Loucy (cell line): ENCODE results near the gene IFNLR1.

Experiments used
- H2AFZ ChIP-seq: fragments of 200-600 bp; sonication (generic); 2 replicates; pipeline ENCODE4 v1.6.0; 2016; ENCODE audit warnings: antibody characterized with exemption, mild to moderate bottlenecking, low read length, moderate library complexity
- H3F3A ChIP-seq: fragments of 200-600 bp; 2 replicates; pipeline ENCODE4 v1.6.0; 2016; ENCODE audit warnings: antibody characterized with exemption, low read depth, mild to moderate bottlenecking
- H3K27me3 ChIP-seq: fragments of 200-600 bp; sonication (generic); 2 replicates; pipeline ENCODE4 v1.6.1; 2014; ENCODE audit warnings: low read length, mild to moderate bottlenecking; ENCODE audit not compliant: insufficient read depth, poor library complexity, severe bottlenecking
- H3K36me3 ChIP-seq: fragments of 200-600 bp; sonication (generic); 2 replicates; pipeline ENCODE4 v1.6.1; 2016; ENCODE audit warnings: low read length; ENCODE audit not compliant: insufficient read depth
- H3K4me1 ChIP-seq: fragments of 200-600 bp; sonication (generic); 2 replicates; pipeline ENCODE4 v1.5.1; 2014; ENCODE audit warnings: low read length, mild to moderate bottlenecking; ENCODE audit not compliant: insufficient read depth, poor library complexity, severe bottlenecking
- H3K4me2 ChIP-seq: fragments of 200-600 bp; sonication (generic); 2 replicates; pipeline ENCODE4 v1.6.0; 2014; ENCODE audit warnings: antibody characterized with exemption, low read length, low read depth, mild to moderate bottlenecking; ENCODE audit not compliant: poor library complexity, severe bottlenecking
- H3K4me3 ChIP-seq: fragments of 200-600 bp; sonication (generic); 2 replicates; pipeline ENCODE4 v1.5.1; 2014; ENCODE audit warnings: low read length, mild to moderate bottlenecking, mixed read lengths; ENCODE audit not compliant: poor library complexity, severe bottlenecking
- H3K79me2 ChIP-seq: fragments of 200-600 bp; sonication (generic); 2 replicates; pipeline ENCODE4 v1.6.1; 2014; ENCODE audit warnings: low read length; ENCODE audit not compliant: insufficient read depth
- H3K9ac ChIP-seq: fragments of 200-600 bp; sonication (generic); 2 replicates; pipeline ENCODE4 v1.6.0; 2014; ENCODE audit warnings: mild to moderate bottlenecking, low read depth, low read length, moderate library complexity; ENCODE audit not compliant: poor library complexity, severe bottlenecking
- H3K9me2 ChIP-seq: fragments of 200-600 bp; sonication (generic); replicated peaks from 2 replicates; pipeline ENCODE4 v1.6.1; 2016; ENCODE audit warnings: low read depth, low read length, mixed read lengths
- H3K9me3 ChIP-seq: fragments of 200-600 bp; sonication (generic); 2 replicates; pipeline ENCODE4 v1.6.1; 2014; ENCODE audit warnings: mild to moderate bottlenecking, antibody characterized with exemption, low read length, low read depth; ENCODE audit not compliant: insufficient read depth
- H4K20me1 ChIP-seq: fragments of 200-600 bp; sonication (generic); 2 replicates; pipeline ENCODE4 v1.6.0; 2014; ENCODE audit warnings: antibody characterized with exemption, low read length, mild to moderate bottlenecking; ENCODE audit not compliant: insufficient read depth, poor library complexity, severe bottlenecking
- EZH2phosphoT487 ChIP-seq: fragments of 200-600 bp; IDR thresholded peaks from 2 replicates; pipeline ENCODE4 v1.6.1; 2018; ENCODE audit warnings: antibody characterized with exemption, mild to moderate bottlenecking, moderate library complexity, borderline replicate concordance
- TF ChIP-seq, protein P1 (sequence below): fragments of 200-600 bp; sonication (generic); conservative IDR thresholded peaks from 2 replicates; pipeline ENCODE4 v1.5.1; 2014; ENCODE audit warnings: mild to moderate bottlenecking, antibody characterized with exemption, low read length

IFNLR1 gene

DNA sequence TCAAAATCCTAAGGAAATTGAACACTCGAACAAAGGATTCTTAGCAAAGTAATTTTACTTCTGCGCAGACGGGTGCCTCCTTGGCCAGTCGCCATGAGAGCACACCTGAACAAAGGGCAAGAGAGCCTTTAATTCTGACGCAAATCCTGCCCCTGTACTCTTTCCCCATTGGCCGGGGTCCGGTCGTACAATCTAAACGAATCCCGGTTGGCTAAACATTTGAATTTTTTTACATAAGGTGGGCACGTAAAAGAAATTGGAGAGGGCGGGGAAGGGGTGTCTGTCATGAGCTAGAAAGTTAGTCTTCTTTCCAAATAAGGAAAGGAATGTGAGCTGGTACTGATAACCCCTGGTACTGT, 35.9 kb downstream of the IFNLR1 start:
- Histone ChIP-seq H3K36me3 (no peaks in the 10 kb centered on the region), H3K27me3 (no peaks in the 10 kb centered on the region), H3K9me3 (no peaks in the 10 kb centered on the region), H3K9me2 (no peaks in the 10 kb centered on the region), H4K20me1 (no peaks in the 10 kb centered on the region), H2AFZ (peak overlapping the region; percentile 95), H3K79me2 (no peaks in the 10 kb centered on the region), H3K9ac (no peak overlapping the region), H3F3A (no peaks in the 10 kb centered on the region), H3K4me2 (peak overlapping the region; percentile 67), H3K4me1 (peaks cover 4% of the 10 kb centered on the region), H3K4me3 (no peak overlapping the region)
- TF ChIP-seq, protein P1, sequence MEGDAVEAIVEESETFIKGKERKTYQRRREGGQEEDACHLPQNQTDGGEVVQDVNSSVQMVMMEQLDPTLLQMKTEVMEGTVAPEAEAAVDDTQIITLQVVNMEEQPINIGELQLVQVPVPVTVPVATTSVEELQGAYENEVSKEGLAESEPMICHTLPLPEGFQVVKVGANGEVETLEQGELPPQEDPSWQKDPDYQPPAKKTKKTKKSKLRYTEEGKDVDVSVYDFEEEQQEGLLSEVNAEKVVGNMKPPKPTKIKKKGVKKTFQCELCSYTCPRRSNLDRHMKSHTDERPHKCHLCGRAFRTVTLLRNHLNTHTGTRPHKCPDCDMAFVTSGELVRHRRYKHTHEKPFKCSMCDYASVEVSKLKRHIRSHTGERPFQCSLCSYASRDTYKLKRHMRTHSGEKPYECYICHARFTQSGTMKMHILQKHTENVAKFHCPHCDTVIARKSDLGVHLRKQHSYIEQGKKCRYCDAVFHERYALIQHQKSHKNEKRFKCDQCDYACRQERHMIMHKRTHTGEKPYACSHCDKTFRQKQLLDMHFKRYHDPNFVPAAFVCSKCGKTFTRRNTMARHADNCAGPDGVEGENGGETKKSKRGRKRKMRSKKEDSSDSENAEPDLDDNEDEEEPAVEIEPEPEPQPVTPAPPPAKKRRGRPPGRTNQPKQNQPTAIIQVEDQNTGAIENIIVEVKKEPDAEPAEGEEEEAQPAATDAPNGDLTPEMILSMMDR: no peak
- TF ChIP-seq EZH2phosphoT487: no peak

DNA sequence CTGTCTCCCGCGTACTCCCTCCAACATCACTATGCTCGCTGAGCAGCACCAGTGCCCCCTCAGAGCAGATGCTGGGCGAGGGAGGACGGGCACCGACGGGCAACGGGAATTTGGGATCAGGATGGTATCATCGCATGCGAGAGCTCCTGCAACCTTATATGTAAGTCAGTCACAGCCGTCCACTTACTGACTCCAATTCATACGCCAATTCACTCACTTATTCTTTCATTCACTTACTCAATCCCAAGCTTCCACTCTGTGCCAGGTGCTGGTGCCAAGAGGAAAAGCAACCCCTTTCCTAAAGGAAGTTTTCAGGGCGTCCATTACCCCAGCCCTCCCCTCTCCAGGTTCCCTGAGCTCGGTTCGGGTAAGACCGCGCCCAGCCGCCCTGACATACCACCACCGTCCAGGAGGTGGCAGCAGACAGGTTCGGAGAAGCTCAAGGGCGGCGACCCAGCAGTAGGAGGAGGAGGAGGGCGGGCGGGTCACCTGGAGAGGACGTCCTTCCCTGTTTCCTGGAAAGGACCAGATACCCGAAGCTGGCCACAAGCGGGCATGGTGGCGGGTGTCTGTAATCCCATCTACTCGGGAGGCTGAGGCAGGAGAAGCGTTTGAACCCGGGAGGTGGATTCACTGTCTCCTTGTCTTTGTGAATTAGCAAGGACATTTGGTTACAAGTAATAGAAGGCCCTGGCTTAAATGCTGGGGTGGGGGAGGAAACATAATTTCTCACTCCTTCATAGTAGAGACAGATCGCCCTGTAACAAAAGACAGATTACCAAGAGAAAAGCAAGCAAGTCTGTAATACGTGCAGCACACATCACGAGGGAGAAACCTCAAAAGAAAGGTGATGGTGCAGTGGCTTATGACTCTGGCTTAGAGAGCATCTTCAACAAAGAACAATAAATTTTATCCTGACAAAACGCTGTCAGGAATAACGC, 36.6 kb downstream of the IFNLR1 start:
- Histone ChIP-seq H3K4me1 (peaks cover 4% of the 10 kb centered on the region), H3K9ac (no peak overlapping the region), H3K4me2 (peak overlapping the region; percentile 67), H3K36me3 (no peaks in the 10 kb centered on the region), H3K4me3 (peak overlapping the region; percentile 59), H4K20me1 (no peaks in the 10 kb centered on the region), H3K9me3 (no peaks in the 10 kb centered on the region), H3F3A (no peaks in the 10 kb centered on the region), H2AFZ (peak overlapping the region; percentile 95), H3K9me2 (no peaks in the 10 kb centered on the region), H3K27me3 (no peaks in the 10 kb centered on the region), H3K79me2 (no peaks in the 10 kb centered on the region)
- TF ChIP-seq EZH2phosphoT487: no peak
- TF ChIP-seq, protein P1: peak; percentile 80

DNA sequence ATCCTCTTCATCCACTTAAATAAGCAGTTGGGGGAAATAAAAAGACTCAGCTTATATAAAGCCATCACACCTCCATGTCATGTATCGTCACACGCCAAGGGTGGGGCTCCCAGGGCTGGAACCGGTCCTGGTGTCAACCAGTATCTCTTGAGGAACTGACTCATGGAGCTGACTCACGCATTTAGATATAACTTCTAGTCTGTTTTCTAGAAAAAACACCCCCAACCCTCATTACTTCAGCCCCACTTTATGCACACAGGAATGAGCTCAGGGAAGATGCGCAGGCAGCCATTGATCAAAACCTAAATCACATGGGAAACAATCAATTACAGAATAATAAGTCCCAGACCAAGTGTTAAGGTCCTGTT, 37.2 kb downstream of the IFNLR1 start:
- no peaks in the 10 kb centered on the region for H4K20me1 ChIP-seq
- peak overlapping the region; percentile 67 for H3K4me2 ChIP-seq
- no peaks in the 10 kb centered on the region for H3K9me2 ChIP-seq
- no peaks in the 10 kb centered on the region for H3K79me2 ChIP-seq
- no peaks in the 10 kb centered on the region for H3F3A ChIP-seq
- no peaks in the 10 kb centered on the region for H3K9me3 ChIP-seq
- no peak overlapping the region for H3K9ac ChIP-seq
- H3K36me3 ChIP-seq: no peaks in the 10 kb centered on the region
- no peak for TF ChIP-seq EZH2phosphoT487
- TF ChIP-seq, protein P1: no peak
- peak overlapping the region; percentile 95; the same call in 1 of the 2 replicates for H2AFZ ChIP-seq
- H3K4me1 ChIP-seq: peaks cover 4% of the 10 kb centered on the region
- H3K27me3 ChIP-seq: no peaks in the 10 kb centered on the region
- no peak overlapping the region for H3K4me3 ChIP-seq
